KMS-11 (cell line): ENCODE data around the gene HORMAD2.

Source experiments
- H2AFZ ChIP-seq: fragments of 200-600 bp; sonication (generic); 2 replicates; pipeline ENCODE4 v1.6.1; 2016; ENCODE audit warnings: antibody characterized with exemption, mixed run types, low read depth
- H3K27ac ChIP-seq: fragments of 200-600 bp; sonication (generic); 2 replicates; pipeline ENCODE4 v1.6.1; 2016; ENCODE audit warnings: mild to moderate bottlenecking, mixed run types
- H3K27me3 ChIP-seq: fragments of 200-600 bp; sonication (generic); 2 replicates; pipeline ENCODE4 v1.6.1; 2017; ENCODE audit warnings: mild to moderate bottlenecking, low read depth, mixed run types, moderate library complexity; ENCODE audit not compliant: insufficient read depth
- H3K36me3 ChIP-seq: fragments of 200-600 bp; sonication (generic); 2 replicates; pipeline ENCODE4 v1.6.1; 2017; ENCODE audit warnings: mild to moderate bottlenecking, mixed run types; ENCODE audit not compliant: insufficient read depth
- H3K4me1 ChIP-seq: fragments of 200-600 bp; sonication (generic); 2 replicates; pipeline ENCODE4 v1.6.1; 2016; ENCODE audit warnings: mild to moderate bottlenecking, low read depth, mixed run types; ENCODE audit not compliant: poor library complexity, severe bottlenecking
- H3K4me2 ChIP-seq: fragments of 200-600 bp; sonication (generic); 2 replicates; pipeline ENCODE4 v1.7.0; 2016; ENCODE audit warnings: mild to moderate bottlenecking, mixed run types
- H3K4me3 ChIP-seq: fragments of 200-600 bp; sonication (generic); IDR thresholded peaks from 2 replicates; pipeline ENCODE4 v1.6.1; 2017; ENCODE audit warnings: low read depth, low read length, mixed read lengths; ENCODE audit not compliant: insufficient read depth
- H3K79me2 ChIP-seq: fragments of 200-600 bp; sonication (generic); 2 replicates; pipeline ENCODE4 v1.6.1; 2016; ENCODE audit warnings: low read depth, mixed run types; ENCODE audit not compliant: insufficient read depth
- H3K9ac ChIP-seq: fragments of 200-600 bp; sonication (generic); 2 replicates; pipeline ENCODE4 v1.6.1; 2016; ENCODE audit warnings: mild to moderate bottlenecking, mixed run types
- H4K20me1 ChIP-seq: fragments of 200-600 bp; sonication (generic); 2 replicates; pipeline ENCODE4 v1.6.1; 2016; ENCODE audit warnings: mild to moderate bottlenecking, mixed run types; ENCODE audit not compliant: insufficient read depth
- TF ChIP-seq, protein P1 (sequence below): fragments of 200-600 bp; sonication (generic); conservative IDR thresholded peaks from 2 replicates; pipeline ENCODE4 v1.6.1; 2017; ENCODE audit warnings: low read depth, mild to moderate bottlenecking, antibody characterized with exemption, low read length, moderate library complexity, mixed read lengths

Gene HORMAD2

DNA sequence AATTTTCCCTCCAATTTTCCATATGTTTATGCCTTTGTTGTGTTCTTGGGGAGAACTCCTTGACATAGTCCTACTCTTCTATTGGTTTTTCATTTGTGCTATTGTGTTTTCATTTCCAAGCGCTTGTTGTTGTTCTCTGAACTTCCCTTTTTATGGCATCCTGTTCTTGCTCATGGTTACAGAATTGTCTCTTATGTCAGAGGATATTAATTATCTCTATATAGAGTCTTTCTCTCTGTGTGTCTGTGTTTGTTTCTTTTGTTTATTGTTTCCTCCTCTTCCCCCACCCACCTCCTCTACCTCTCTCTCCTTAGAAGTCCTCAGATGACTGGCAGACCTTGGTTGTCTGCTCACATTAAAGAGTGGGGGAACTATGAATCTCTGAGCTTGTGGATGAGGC, 69.9 kb downstream of the HORMAD2 start:
- Histone ChIP-seq H2AFZ (no peak overlapping the region), H3K4me1 (no peaks in the 10 kb centered on the region), H3K9ac (no peak overlapping the region), H4K20me1 (no peaks in the 10 kb centered on the region), H3K79me2 (no peaks in the 10 kb centered on the region), H3K36me3 (no peaks in the 10 kb centered on the region), H3K4me3 (no peak overlapping the region), H3K4me2 (no peak overlapping the region), H3K27me3 (no peaks in the 10 kb centered on the region), H3K27ac (no peak overlapping the region)
- TF ChIP-seq, protein P1, sequence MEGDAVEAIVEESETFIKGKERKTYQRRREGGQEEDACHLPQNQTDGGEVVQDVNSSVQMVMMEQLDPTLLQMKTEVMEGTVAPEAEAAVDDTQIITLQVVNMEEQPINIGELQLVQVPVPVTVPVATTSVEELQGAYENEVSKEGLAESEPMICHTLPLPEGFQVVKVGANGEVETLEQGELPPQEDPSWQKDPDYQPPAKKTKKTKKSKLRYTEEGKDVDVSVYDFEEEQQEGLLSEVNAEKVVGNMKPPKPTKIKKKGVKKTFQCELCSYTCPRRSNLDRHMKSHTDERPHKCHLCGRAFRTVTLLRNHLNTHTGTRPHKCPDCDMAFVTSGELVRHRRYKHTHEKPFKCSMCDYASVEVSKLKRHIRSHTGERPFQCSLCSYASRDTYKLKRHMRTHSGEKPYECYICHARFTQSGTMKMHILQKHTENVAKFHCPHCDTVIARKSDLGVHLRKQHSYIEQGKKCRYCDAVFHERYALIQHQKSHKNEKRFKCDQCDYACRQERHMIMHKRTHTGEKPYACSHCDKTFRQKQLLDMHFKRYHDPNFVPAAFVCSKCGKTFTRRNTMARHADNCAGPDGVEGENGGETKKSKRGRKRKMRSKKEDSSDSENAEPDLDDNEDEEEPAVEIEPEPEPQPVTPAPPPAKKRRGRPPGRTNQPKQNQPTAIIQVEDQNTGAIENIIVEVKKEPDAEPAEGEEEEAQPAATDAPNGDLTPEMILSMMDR = no peak

DNA sequence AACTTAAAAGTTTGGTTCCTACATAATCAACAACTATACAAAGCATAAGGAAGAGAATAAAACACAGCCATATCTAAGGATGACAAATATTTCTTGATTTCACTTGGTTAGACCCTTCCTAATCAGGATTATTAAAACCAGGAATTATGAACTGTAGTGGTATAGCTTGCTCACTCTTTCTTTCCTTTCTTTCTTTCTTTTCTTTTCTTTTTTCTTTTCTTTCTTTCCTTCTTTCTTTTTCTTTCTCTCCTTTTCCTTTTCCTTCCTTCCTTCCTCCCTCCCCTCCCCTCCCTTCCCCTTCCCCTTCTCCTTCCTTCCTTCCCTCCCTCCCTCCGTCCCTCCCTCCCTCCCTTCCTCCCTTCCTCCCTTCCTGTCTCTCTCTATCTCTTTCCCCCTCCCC, 78.0 kb downstream of the HORMAD2 start:
- no peak overlapping the region for H3K9ac ChIP-seq
- no peaks in the 10 kb centered on the region for H3K27me3 ChIP-seq
- H3K4me2 ChIP-seq = no peak overlapping the region
- no peaks in the 10 kb centered on the region for H3K4me1 ChIP-seq
- TF ChIP-seq, protein P1 = no peak
- no peaks in the 10 kb centered on the region for H4K20me1 ChIP-seq
- no peak overlapping the region for H2AFZ ChIP-seq
- H3K36me3 ChIP-seq = no peaks in the 10 kb centered on the region
- no peak overlapping the region for H3K4me3 ChIP-seq
- H3K27ac ChIP-seq = no peak overlapping the region
- no peaks in the 10 kb centered on the region for H3K79me2 ChIP-seq

DNA sequence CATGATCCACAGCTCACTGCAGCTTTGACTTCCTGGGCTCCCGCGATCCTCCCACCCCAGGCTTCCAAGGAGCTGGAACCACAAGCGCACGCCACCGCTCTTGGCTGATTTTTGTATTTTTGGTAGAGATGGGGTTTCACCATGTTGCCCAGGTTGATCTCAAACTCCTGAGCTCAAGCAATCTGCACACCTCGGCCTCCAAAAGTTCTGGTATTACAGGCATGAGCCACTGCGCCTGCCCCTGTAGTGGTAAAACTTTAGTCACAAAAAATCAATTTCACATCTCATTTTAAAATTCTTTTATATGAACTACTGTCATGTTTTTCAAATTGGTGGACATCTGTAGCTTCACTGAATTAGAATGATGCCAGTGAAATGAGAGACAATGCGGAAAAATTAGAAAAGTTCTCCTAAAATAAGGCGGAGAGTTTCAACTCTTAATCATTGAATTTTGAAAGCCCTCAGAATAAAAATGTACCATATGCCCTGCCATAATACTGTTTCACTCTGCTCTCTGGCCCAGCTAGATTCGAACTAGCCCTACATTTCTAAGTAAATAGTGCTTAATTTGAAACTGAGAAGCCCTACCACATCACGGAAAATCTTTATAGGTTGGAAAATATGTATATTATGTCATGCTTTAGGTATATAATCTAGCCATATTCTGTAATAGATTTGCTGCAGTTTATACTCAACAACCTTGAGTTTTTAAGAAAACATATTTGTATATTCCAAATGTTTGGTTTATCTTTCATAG, 78.7 kb downstream of the HORMAD2 start:
- no peak overlapping the region for H3K4me2 ChIP-seq
- no peaks in the 10 kb centered on the region for H3K4me1 ChIP-seq
- no peak overlapping the region for H3K9ac ChIP-seq
- H3K27me3 ChIP-seq = no peaks in the 10 kb centered on the region
- H3K4me3 ChIP-seq = no peak overlapping the region
- H3K79me2 ChIP-seq = no peaks in the 10 kb centered on the region
- no peaks in the 10 kb centered on the region for H3K36me3 ChIP-seq
- H2AFZ ChIP-seq = no peak overlapping the region
- TF ChIP-seq, protein P1 = no peak
- no peaks in the 10 kb centered on the region for H4K20me1 ChIP-seq
- no peak overlapping the region for H3K27ac ChIP-seq

DNA sequence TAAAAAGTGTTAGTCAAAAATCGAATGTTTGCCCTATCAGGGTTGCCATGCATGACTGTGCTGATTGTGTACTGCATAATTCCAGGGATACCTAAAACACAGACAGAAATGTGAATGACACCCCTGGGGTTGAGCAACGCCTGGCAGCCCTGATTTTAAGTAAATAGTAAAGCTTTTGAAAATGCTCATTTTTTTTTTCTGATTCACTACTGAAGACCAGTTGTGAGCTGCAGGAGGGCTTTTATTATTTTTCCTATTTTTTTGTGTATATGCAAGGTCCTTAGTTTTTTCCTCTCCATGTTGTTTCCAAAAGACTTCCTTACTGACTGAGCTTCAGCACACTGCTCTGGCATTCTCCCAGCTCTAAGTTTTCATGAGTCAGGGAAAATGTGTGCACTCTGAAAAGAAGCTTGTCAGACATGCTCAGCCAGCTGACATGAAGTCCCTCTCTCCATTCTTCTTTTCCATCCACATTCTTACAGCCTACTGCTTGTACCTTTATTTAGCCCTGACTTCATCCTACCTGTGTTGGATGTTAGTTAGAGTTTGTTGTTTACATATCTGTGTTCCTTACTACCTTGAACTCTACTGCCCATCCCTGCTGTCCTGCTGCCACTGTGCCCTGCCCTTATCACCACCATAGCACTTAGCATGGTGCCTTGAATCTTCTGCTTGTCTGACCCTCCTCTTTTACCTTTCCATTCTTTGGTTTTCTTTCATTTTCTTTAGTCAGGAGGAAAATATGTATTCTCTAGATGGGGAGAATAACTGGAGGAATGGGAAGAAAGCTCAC, 79.5 kb downstream of the HORMAD2 start:
- no peaks in the 10 kb centered on the region for H3K36me3 ChIP-seq
- H4K20me1 ChIP-seq = no peaks in the 10 kb centered on the region
- H3K79me2 ChIP-seq = no peaks in the 10 kb centered on the region
- no peak overlapping the region for H3K27ac ChIP-seq
- H3K9ac ChIP-seq = no peak overlapping the region
- H3K4me1 ChIP-seq = no peaks in the 10 kb centered on the region
- no peak overlapping the region for H2AFZ ChIP-seq
- H3K4me2 ChIP-seq = no peak overlapping the region
- H3K4me3 ChIP-seq = no peak overlapping the region
- no peaks in the 10 kb centered on the region for H3K27me3 ChIP-seq
- TF ChIP-seq, protein P1 = no peak
